ENCODE measurements around the gene NARS2.
A peak's percentile ranks its signal among the peaks of the same experiment; 100 is the strongest.

Gene NARS2

GRCh38 chr11:78405805-78406204 is 168.9 kb downstream of the NARS2 start:
- DNase-seq = no peak

DNA sequence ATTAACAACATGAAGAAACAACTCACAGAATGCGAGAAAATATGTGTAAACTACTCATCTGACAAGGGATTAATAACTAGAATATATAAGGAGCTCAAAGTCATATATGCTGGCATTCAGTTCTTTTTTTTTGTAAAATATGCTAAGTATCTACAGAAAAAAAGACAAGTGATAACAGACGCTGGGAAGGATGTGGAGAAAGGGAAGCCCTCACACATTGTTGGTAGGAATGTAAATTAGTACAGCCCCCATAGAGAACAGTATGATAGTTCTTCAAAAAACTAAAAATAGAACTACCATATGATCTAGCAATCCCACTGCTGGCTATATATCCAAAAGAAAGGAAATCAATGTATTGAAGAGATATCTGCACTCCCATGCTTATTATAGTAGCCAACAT is 170.9 kb downstream of the NARS2 start:
- no peak for DNase-seq

GRCh38 chr11:78402847-78403246 is 171.8 kb downstream of the NARS2 start:
- peak; percentile 24 for DNase-seq

GRCh38 chr11:78400702-78401101 is 174.0 kb downstream of the NARS2 start:
- no peak for DNase-seq

DNA sequence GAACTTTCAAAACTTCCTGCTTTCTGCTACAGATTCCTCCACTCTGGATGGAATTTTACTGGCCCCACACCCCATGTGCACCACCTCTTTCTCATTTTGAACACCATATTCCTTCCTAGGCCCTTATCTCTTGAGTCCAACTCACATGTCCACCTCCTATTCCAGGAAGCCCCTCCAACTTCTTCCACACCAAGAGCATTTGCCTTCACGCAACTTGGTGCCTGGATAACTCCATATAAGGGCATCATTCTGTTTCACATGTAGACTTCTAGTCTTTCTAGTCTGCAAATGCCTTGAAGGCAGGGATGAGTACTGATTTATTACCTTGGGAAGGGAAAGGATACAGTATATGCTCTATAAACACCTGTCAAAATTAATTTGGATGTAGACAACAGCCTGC is 174.5 kb downstream of the NARS2 start:
- DNase-seq = no peak

- no peak for DNase-seq
These were observed 175.5 kb downstream of the NARS2 start for GRCh38 chr11:78399136-78399535.

- no peak for DNase-seq
These were observed 175.9 kb downstream of the NARS2 start for GRCh38 chr11:78398715-78399114.

- peak; percentile 84 for DNase-seq
These were observed 177.3 kb downstream of the NARS2 start for GRCh38 chr11:78397398-78397797.

GRCh38 chr11:78395597-78395996 is 179.1 kb downstream of the NARS2 start:
- no peak for DNase-seq

DNA sequence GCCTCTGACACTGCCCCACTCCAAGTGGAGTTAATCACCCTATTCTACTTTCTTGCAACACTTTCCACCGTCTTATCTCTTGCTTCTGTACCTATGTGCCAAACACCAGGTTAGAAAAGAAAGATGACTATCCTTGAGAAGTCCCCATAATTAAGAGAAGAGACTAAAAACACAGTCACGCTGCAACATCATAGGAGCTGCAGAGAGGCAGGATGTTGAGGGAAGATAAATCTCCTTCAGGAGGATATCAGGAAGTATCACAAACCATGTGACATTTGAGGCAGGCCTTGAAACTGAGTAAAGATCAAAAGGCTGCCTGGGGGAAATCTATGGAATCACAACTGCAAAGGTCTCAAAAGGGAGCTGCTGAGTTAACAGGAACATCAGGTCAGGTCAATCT is 181.8 kb downstream of the NARS2 start:
- DNase-seq = no peak

GRCh38 chr11:78391424-78391823 is 183.2 kb downstream of the NARS2 start:
- no peak for DNase-seq

GRCh38 chr11:78390809-78391208 is 183.9 kb downstream of the NARS2 start:
- peak; percentile 76 for DNase-seq

DNA sequence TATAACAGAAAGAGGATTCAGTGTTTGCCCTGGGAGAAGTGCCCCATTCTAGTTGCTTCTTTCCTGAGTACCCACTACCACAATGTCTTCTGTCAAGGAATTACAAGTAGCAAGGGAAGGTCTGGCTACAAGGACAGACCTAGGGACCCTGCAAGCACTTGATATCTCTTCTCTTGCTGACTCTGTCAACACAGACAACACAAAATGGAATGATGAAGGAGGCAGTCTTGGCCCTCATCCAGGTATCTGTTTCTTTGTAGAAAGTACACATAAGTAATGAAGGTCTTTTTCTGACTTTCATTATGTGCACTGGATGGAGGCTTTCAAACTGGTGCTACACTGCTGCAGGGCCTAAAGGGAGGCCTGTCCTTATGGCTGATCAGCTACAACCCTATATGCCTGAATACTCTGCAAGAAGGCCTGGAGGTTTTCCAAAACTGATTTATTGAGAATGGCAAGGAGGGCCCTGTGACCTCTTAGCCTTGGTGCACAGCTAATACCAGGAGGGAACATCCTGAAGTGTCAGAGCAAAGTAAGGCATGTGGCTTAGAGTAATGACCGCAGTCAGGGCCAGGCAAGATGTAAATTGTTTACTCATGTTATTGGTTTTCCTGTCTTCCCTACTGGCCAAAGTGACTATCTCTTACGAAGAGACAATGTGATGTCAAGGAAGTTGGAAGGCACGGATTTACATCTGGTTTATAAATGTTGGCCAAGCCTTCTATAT is 188.3 kb downstream of the NARS2 start:
- no peak for DNase-seq

Data from MV-4-11 (cell line).